OCI-M2 (cell line): ENCODE data around the gene SNRNP48.
A peak's percentile ranks its signal among the peaks of the same experiment; 100 is the strongest.

Experiments
- DNase-seq: peaks from one replicate; lab custom pipeline; 2025; ENCODE audit not compliant: unreplicated experiment; lab: John Stamatoyannopoulos, UW

The SNRNP48 gene

GRCh38 chr6:7589949-7590917 lies at the start of gene SNRNP48:
SNRNP48 (plus strand) TSS chr6:7590198; CDS start chr6:7590258, 60 bp downstream.
- peak; percentile 81 for DNase-seq

GRCh38 chr6:7540595-7540994 lies 49.4 kb upstream of the SNRNP48 start:
- DNase-seq: no peak

GRCh38 chr6:7541175-7542064 lies 48.6 kb upstream of the SNRNP48 start, which contains the start of gene DSP:
DSP (plus strand) TSS chr6:7541671; CDS start chr6:7541916, 245 bp downstream.
- no peak for DNase-seq

- DNase-seq: no peak
Measured at GRCh38 chr6:7542065-7542873, 47.7 kb upstream of the SNRNP48 start.

GRCh38 chr6:7542874-7543624 lies 46.9 kb upstream of the SNRNP48 start:
- DNase-seq: no peak

GRCh38 chr6:7543789-7544424 lies 46.1 kb upstream of the SNRNP48 start:
- DNase-seq: no peak

- no peak for DNase-seq
Measured at GRCh38 chr6:7544597-7544996, 45.4 kb upstream of the SNRNP48 start.

GRCh38 chr6:7545316-7546019 lies 44.5 kb upstream of the SNRNP48 start:
- DNase-seq: no peak

GRCh38 chr6:7546020-7546369 lies 44.0 kb upstream of the SNRNP48 start:
- no peak for DNase-seq

GRCh38 chr6:7546383-7546782 lies 43.6 kb upstream of the SNRNP48 start:
- no peak for DNase-seq

GRCh38 chr6:7546896-7547295 lies 43.1 kb upstream of the SNRNP48 start:
- no peak for DNase-seq

GRCh38 chr6:7547315-7547714 lies 42.7 kb upstream of the SNRNP48 start:
- no peak for DNase-seq

- no peak for DNase-seq
Measured at GRCh38 chr6:7550433-7550801, 39.6 kb upstream of the SNRNP48 start.

- no peak for DNase-seq
Measured at GRCh38 chr6:7554533-7555275, 35.3 kb upstream of the SNRNP48 start.

- DNase-seq: no peak
Measured at GRCh38 chr6:7555671-7556070, 34.3 kb upstream of the SNRNP48 start.

GRCh38 chr6:7556394-7557106 lies 33.4 kb upstream of the SNRNP48 start:
- DNase-seq: no peak

GRCh38 chr6:7557652-7558051 lies 32.3 kb upstream of the SNRNP48 start:
- no peak for DNase-seq

- no peak for DNase-seq
Measured at GRCh38 chr6:7558781-7559180, 31.2 kb upstream of the SNRNP48 start.
